ENCODE data around the gene SNURF. TPM values are rescaled to one million over a fixed set of nuclear protein-coding genes. Genes with fewer than 3 reads are reported as not detected.
A peak's percentile ranks its signal among the peaks of the same experiment; 100 is the strongest.
"Not testable (repeated sequence)": the region's sequence is repeated elsewhere in the genome, so short reads cannot be mapped to it uniquely, and the experiment has no call there.

SNURF gene
- total RNA-seq, 1 experiment from 2014 or later: 50.8 TPM

DNA sequence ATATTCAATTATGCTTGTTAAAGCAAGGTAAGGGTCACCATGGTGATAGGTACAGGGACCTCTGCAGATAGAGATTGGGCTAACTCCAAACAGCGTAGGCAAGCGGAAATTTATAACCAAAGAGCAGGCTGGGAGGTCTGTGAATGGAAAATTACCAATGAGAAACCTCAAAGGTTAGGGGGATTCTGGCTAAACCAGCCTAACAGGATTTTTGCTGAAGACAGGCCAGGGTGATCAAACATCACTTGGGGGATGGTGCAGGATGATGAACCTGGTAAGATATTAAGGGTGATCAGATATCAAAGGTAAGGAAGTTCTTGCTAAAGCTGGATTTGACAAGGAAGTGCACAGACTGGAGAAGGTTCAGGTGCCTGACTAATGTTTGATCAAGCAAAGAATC, 35.3 kb upstream of the SNURF start:
- DNase-seq (ENCODE audit: low spot score) (no peak), ATAC-seq (peak; percentile 66)
- peak overlapping the region; percentile 54 for H3K4me3 Mint-ChIP-seq
- ChIA-PET CTCF (interaction anchor here (0.7 kb wide), 2 partner anchors 9 to 145 kb away, joined by 3 read pairs; no protein-coding TSS in a partner anchor), POLR2A (interaction anchor here (0.6 to 1.3 kb wide), 3 partner anchors 26 to 62 kb away, joined by 3 to 4 read pairs (median 3); no protein-coding TSS in a partner anchor)
- peaks cover 29% of the 10 kb centered on the region for H3K36me3 Mint-ChIP-seq
- H3K27me3 Mint-ChIP-seq (ENCODE audit: low read depth): peaks cover 2% of the 10 kb centered on the region; the same call in 1 of the 2 replicates
- TF ChIP-seq, protein P1, sequence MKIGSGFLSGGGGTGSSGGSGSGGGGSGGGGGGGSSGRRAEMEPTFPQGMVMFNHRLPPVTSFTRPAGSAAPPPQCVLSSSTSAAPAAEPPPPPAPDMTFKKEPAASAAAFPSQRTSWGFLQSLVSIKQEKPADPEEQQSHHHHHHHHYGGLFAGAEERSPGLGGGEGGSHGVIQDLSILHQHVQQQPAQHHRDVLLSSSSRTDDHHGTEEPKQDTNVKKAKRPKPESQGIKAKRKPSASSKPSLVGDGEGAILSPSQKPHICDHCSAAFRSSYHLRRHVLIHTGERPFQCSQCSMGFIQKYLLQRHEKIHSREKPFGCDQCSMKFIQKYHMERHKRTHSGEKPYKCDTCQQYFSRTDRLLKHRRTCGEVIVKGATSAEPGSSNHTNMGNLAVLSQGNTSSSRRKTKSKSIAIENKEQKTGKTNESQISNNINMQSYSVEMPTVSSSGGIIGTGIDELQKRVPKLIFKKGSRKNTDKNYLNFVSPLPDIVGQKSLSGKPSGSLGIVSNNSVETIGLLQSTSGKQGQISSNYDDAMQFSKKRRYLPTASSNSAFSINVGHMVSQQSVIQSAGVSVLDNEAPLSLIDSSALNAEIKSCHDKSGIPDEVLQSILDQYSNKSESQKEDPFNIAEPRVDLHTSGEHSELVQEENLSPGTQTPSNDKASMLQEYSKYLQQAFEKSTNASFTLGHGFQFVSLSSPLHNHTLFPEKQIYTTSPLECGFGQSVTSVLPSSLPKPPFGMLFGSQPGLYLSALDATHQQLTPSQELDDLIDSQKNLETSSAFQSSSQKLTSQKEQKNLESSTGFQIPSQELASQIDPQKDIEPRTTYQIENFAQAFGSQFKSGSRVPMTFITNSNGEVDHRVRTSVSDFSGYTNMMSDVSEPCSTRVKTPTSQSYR (CRISPR knock-in tag; IDR thresholded peaks at IDR 0.05): peak; percentile 41; the same call in 1 of the 2 replicates
- no peak for TF ChIP-seq ELF4 (CRISPR knock-in tag; IDR thresholded peaks at IDR 0.05; ENCODE audit: low read depth)
- H3K4me1 Mint-ChIP-seq: peaks cover 41% of the 10 kb centered on the region
- H3K9me3 Mint-ChIP-seq: peaks cover 27% of the 10 kb centered on the region
- H3K27ac Mint-ChIP-seq: peak overlapping the region; percentile 92

- not testable (repeated sequence) for H3K4me3 Mint-ChIP-seq; H3K27me3 Mint-ChIP-seq (ENCODE audit: low read depth); H3K9me3 Mint-ChIP-seq; ATAC-seq; H3K27ac Mint-ChIP-seq; DNase-seq (ENCODE audit: low spot score)
- Mint-ChIP-seq H3K4me1 (peaks cover 43% of the 10 kb centered on the region), H3K36me3 (peaks cover 25% of the 10 kb centered on the region)
- ChIA-PET CTCF (interaction anchor here (0.6 kb wide), 1 partner anchor 35 kb away, joined by 4 read pairs; no protein-coding TSS in a partner anchor), POLR2A (interaction anchor here (1.1 kb wide), 1 partner anchor 33 kb away, joined by 3 read pairs; no protein-coding TSS in a partner anchor)
Observed at GRCh38 chr15:24922781-24923180, 32.0 kb upstream of the SNURF start.

- no peak overlapping the region for H3K4me3 Mint-ChIP-seq
- DNase-seq (ENCODE audit: low spot score): no peak
- no peak overlapping the region for H3K27ac Mint-ChIP-seq
- ChIA-PET POLR2A (no interaction called here), CTCF (no interaction called here)
- TF ChIP-seq, protein P2, sequence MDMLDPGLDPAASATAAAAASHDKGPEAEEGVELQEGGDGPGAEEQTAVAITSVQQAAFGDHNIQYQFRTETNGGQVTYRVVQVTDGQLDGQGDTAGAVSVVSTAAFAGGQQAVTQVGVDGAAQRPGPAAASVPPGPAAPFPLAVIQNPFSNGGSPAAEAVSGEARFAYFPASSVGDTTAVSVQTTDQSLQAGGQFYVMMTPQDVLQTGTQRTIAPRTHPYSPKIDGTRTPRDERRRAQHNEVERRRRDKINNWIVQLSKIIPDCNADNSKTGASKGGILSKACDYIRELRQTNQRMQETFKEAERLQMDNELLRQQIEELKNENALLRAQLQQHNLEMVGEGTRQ (CRISPR knock-in tag; IDR thresholded peaks at IDR 0.05): no peak
- TF ChIP-seq ZNF138 (CRISPR knock-in tag; conservative IDR thresholded peaks at IDR 0.05) (no peak), E2F1 (CRISPR knock-in tag; IDR thresholded peaks at IDR 0.05) (no peak), SP1 (CRISPR knock-in tag; conservative IDR thresholded peaks at IDR 0.05) (no peak), ZNF416 (CRISPR knock-in tag; IDR thresholded peaks at IDR 0.05) (no peak), E2F4 (CRISPR knock-in tag; IDR thresholded peaks at IDR 0.05; ENCODE audit: borderline replicate concordance, low read depth) (no peak), IRF2 (CRISPR knock-in tag; IDR thresholded peaks at IDR 0.05; ENCODE audit: borderline replicate concordance, low read depth) (no peak), ELF4 (CRISPR knock-in tag; IDR thresholded peaks at IDR 0.05; ENCODE audit: low read depth) (no peak)
- TF ChIP-seq, protein P3, sequence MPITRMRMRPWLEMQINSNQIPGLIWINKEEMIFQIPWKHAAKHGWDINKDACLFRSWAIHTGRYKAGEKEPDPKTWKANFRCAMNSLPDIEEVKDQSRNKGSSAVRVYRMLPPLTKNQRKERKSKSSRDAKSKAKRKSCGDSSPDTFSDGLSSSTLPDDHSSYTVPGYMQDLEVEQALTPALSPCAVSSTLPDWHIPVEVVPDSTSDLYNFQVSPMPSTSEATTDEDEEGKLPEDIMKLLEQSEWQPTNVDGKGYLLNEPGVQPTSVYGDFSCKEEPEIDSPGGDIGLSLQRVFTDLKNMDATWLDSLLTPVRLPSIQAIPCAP (CRISPR knock-in tag; IDR thresholded peaks at IDR 0.05): no peak
- TF ChIP-seq, protein P4, sequence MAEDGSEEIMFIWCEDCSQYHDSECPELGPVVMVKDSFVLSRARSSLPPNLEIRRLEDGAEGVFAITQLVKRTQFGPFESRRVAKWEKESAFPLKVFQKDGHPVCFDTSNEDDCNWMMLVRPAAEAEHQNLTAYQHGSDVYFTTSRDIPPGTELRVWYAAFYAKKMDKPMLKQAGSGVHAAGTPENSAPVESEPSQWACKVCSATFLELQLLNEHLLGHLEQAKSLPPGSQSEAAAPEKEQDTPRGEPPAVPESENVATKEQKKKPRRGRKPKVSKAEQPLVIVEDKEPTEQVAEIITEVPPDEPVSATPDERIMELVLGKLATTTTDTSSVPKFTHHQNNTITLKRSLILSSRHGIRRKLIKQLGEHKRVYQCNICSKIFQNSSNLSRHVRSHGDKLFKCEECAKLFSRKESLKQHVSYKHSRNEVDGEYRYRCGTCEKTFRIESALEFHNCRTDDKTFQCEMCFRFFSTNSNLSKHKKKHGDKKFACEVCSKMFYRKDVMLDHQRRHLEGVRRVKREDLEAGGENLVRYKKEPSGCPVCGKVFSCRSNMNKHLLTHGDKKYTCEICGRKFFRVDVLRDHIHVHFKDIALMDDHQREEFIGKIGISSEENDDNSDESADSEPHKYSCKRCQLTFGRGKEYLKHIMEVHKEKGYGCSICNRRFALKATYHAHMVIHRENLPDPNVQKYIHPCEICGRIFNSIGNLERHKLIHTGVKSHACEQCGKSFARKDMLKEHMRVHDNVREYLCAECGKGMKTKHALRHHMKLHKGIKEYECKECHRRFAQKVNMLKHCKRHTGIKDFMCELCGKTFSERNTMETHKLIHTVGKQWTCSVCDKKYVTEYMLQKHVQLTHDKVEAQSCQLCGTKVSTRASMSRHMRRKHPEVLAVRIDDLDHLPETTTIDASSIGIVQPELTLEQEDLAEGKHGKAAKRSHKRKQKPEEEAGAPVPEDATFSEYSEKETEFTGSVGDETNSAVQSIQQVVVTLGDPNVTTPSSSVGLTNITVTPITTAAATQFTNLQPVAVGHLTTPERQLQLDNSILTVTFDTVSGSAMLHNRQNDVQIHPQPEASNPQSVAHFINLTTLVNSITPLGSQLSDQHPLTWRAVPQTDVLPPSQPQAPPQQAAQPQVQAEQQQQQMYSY (CRISPR knock-in tag; IDR thresholded peaks at IDR 0.05): no peak
- no peak for ATAC-seq
- H3K9me3 Mint-ChIP-seq: peaks cover 15% of the 10 kb centered on the region
- peaks cover 2% of the 10 kb centered on the region; the same call in 1 of the 2 replicates for H3K27me3 Mint-ChIP-seq (ENCODE audit: low read depth)
- H3K36me3 Mint-ChIP-seq: peaks cover 36% of the 10 kb centered on the region
- H3K4me1 Mint-ChIP-seq: peaks cover 43% of the 10 kb centered on the region
Observed at GRCh38 chr15:24924153-24924552, 30.6 kb upstream of the SNURF start.

Measured in WTC11 (cell line).